ENCODE data around the gene FLOT2. TPM values are rescaled to one million over a fixed set of nuclear protein-coding genes. Genes with fewer than 3 reads are reported as not detected.

The FLOT2 gene
- total RNA-seq, 4 donors from 2014 or later, result 21.7 to 53.6 (median 41.9) TPM

DNA sequence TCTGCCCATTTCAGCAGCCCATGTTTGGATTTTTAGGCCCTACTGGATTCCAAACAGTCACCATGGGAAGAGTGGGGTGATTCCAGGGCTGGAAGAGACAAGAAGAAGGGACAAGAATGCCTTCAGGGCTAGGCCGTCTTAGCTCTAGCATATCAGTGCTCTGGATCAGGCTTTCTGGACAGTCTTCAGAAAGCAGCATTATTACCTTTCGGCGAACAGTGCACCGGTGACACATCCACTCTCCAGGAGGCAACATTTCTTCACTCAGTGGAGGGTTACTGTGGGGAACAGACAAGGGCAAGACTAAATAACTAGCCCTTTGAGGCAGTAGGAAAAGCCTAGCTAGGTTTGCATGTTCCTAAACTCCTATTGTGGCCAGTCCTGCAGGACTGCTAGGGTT is 29.3 kb upstream of the FLOT2 start:
- TF ChIP-seq POLR2A (IDR thresholded peaks at IDR 0.05), result no peak
- TF ChIP-seq, protein P1, sequence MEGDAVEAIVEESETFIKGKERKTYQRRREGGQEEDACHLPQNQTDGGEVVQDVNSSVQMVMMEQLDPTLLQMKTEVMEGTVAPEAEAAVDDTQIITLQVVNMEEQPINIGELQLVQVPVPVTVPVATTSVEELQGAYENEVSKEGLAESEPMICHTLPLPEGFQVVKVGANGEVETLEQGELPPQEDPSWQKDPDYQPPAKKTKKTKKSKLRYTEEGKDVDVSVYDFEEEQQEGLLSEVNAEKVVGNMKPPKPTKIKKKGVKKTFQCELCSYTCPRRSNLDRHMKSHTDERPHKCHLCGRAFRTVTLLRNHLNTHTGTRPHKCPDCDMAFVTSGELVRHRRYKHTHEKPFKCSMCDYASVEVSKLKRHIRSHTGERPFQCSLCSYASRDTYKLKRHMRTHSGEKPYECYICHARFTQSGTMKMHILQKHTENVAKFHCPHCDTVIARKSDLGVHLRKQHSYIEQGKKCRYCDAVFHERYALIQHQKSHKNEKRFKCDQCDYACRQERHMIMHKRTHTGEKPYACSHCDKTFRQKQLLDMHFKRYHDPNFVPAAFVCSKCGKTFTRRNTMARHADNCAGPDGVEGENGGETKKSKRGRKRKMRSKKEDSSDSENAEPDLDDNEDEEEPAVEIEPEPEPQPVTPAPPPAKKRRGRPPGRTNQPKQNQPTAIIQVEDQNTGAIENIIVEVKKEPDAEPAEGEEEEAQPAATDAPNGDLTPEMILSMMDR (IDR thresholded peaks at IDR 0.05), result no peak
- no peaks in the 10 kb centered on the region for H3K9me3 ChIP-seq
- DNase-seq, result no peak
- no peak overlapping the region for H3K4me3 ChIP-seq
- peaks cover 0 to 17% (median 0%) of the 10 kb centered on the region in 4 donors for H3K4me1 ChIP-seq
- H3K36me3 ChIP-seq, result peaks cover 0 to 42% (median 0%) of the 10 kb centered on the region in 3 donors
- H3K27ac ChIP-seq, result peak overlapping the region; percentile 66 to 81 (median 71)
- no peaks in the 10 kb centered on the region for H3K27me3 ChIP-seq

DNA sequence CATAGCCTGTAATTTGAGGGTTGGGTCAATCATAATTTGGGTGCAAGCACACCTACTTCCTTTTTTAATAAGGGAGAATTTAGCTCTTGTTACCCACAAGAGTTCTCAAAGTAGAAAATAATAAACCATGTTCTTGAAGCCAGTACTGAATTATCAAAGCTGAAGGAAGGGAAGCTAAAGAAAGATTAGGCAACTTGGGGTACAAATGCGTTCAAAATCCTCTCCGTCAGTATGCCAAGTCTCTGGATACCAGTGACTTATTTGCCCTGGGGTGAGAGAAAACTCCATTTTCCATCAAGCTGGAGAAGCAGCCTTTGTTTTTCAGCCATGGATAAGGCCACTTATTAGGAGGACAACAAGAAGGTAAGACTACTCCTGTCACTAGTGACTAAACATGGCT is 28.8 kb upstream of the FLOT2 start:
- Histone ChIP-seq H3K9me3 (no peaks in the 10 kb centered on the region), H3K27me3 (no peaks in the 10 kb centered on the region), H3K27ac (peak overlapping the region; percentile 66 to 81 (median 71)), H3K4me1 (peaks cover 0 to 17% (median 0%) of the 10 kb centered on the region in 4 donors), H3K36me3 (peaks cover 0 to 46% (median 0%) of the 10 kb centered on the region in 3 donors), H3K4me3 (no peak overlapping the region)
- TF ChIP-seq, protein P1 (IDR thresholded peaks at IDR 0.05), result no peak
- no peak for TF ChIP-seq POLR2A (IDR thresholded peaks at IDR 0.05)
- no peak for DNase-seq

DNA sequence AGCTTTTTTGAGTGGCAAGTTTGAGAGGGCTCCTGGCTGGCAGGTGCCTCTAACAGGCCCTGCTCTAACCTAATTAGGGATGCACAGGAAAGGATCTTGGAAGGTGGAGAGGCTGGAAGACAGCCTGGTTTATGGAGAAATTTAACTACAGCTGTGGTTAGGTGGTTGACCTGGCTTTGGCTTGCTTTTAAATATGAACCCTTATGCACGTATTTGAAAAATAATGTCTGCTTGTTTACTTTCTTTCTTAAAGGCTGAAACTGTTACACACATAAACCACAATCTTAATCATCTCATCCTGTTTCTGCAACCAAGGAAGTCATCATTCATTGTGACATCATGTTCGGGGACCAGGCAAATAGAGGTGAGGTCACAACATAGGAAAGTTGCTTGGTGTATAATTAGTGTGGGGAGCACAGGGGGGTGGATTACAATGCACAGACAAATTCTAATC is 28.4 kb upstream of the FLOT2 start:
- peak in 2 of 3 donors; percentile 26 to 60 for DNase-seq
- H3K9me3 ChIP-seq, result no peaks in the 10 kb centered on the region
- peaks cover 0 to 50% (median 0%) of the 10 kb centered on the region in 3 donors for H3K36me3 ChIP-seq
- H3K4me3 ChIP-seq, result no peak overlapping the region
- peaks cover 0 to 17% (median 0%) of the 10 kb centered on the region in 4 donors for H3K4me1 ChIP-seq
- no peaks in the 10 kb centered on the region for H3K27me3 ChIP-seq
- TF ChIP-seq, protein P1 (IDR thresholded peaks at IDR 0.05), result no peak
- no peak for TF ChIP-seq POLR2A (IDR thresholded peaks at IDR 0.05)
- peak overlapping the region; percentile 66 to 81 (median 71) for H3K27ac ChIP-seq

DNA sequence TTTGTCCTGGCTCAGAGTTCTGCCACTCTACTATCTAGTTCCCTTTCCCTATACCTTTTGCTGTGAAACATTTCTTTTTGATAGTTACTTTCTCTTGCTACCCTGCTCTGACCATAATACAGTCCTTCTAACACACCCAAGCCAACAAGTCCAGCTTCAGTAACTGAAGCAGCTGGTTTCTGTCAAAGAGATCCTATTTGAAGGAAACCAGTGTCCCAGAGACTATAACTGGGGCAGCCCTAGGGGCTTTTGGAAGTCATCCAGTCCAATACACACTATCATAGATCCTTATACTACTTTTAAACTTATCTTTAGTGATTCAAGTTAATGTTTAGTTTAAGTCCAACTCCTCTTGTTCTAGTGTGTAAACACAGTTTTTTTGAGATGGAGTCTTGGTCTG is 22.7 kb upstream of the FLOT2 start:
- TF ChIP-seq POLR2A (IDR thresholded peaks at IDR 0.05), result no peak
- TF ChIP-seq, protein P1 (IDR thresholded peaks at IDR 0.05), result no peak
- Histone ChIP-seq H3K27ac (no peak overlapping the region), H3K4me3 (no peak overlapping the region), H3K36me3 (peaks cover 0 to 97% (median 0%) of the 10 kb centered on the region in 3 donors), H3K4me1 (peaks cover 0 to 5% (median 0%) of the 10 kb centered on the region in 4 donors), H3K27me3 (no peaks in the 10 kb centered on the region), H3K9me3 (no peaks in the 10 kb centered on the region)
- DNase-seq, result no peak

DNA sequence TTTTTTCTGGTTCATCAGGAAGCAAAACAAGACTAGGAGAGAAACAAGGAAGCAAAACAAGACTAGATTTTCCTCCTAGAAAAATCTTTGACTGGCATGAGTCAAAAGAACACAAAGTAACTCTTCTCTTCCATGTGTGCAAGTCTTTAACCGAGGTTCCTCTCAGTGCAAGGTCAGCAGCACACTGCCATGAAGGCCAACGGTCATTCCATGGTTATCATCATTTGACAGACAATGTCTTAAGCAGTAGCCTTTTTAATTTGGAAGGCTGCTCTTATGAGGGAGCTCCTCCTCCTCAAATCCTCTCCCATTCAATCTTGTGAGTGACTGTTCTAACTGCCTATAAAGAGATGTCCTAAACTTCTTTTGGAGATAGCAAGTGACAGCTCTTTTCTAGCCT is 20.8 kb upstream of the FLOT2 start:
- TF ChIP-seq POLR2A (IDR thresholded peaks at IDR 0.05), result no peak
- TF ChIP-seq, protein P1 (IDR thresholded peaks at IDR 0.05), result no peak

More for the DNA sequence above, 20.8 kb upstream of the FLOT2 start:
- Histone ChIP-seq H3K4me1 (no peaks in the 10 kb centered on the region), H3K4me3 (no peak overlapping the region), H3K27ac (no peak overlapping the region), H3K9me3 (no peaks in the 10 kb centered on the region), H3K27me3 (no peaks in the 10 kb centered on the region), H3K36me3 (peaks cover 0 to 98% (median 0%) of the 10 kb centered on the region in 3 donors)
- no peak for DNase-seq
